ACC112 (cell line): ENCODE results near the gene ACTC1.
"Not testable (repeated sequence)": the region's sequence is repeated elsewhere in the genome, so short reads cannot be mapped to it uniquely, and the experiment has no call there.

Experiments used
- H2AFZ ChIP-seq: fragments of 200-600 bp; sonication (generic); one replicate; pipeline ENCODE4 v1.6.0; 2017; ENCODE audit warnings: antibody characterized with exemption, low read length; ENCODE audit not compliant: unreplicated experiment
- H3K27ac ChIP-seq: fragments of 200-600 bp; sonication (generic); 2 replicates; pipeline ENCODE4 v1.5.1; 2014; ENCODE audit warnings: low read depth, mild to moderate bottlenecking, antibody characterized with exemption, low read length, moderate library complexity
- H3K27me3 ChIP-seq: fragments of 200-600 bp; sonication (generic); 2 replicates; pipeline ENCODE4 v1.6.1; 2014; ENCODE audit warnings: mild to moderate bottlenecking, antibody characterized with exemption, low read length, moderate library complexity, mixed read lengths; ENCODE audit not compliant: insufficient read depth
- H3K36me3 ChIP-seq: fragments of 200-600 bp; sonication (generic); 2 replicates; pipeline ENCODE4 v1.6.1; 2016; ENCODE audit warnings: mild to moderate bottlenecking, antibody characterized with exemption, low read length, moderate library complexity, mixed read lengths; ENCODE audit not compliant: insufficient read depth
- H3K4me1 ChIP-seq: fragments of 200-600 bp; sonication (generic); one replicate; pipeline ENCODE4 v1.6.1; 2016; ENCODE audit warnings: low read length, mixed read lengths; ENCODE audit not compliant: insufficient read depth, unreplicated experiment, control insufficient read depth
- H3K4me3 ChIP-seq: fragments of 200-600 bp; sonication (generic); 2 replicates; pipeline ENCODE4 v1.5.1; 2014; ENCODE audit warnings: mild to moderate bottlenecking, low read depth, low read length
- H3K79me2 ChIP-seq: fragments of 200-600 bp; sonication (generic); one replicate; pipeline ENCODE4 v1.6.0; 2016; ENCODE audit warnings: low read length; ENCODE audit not compliant: control insufficient read depth, unreplicated experiment, insufficient read depth

The ACTC1 gene

DNA sequence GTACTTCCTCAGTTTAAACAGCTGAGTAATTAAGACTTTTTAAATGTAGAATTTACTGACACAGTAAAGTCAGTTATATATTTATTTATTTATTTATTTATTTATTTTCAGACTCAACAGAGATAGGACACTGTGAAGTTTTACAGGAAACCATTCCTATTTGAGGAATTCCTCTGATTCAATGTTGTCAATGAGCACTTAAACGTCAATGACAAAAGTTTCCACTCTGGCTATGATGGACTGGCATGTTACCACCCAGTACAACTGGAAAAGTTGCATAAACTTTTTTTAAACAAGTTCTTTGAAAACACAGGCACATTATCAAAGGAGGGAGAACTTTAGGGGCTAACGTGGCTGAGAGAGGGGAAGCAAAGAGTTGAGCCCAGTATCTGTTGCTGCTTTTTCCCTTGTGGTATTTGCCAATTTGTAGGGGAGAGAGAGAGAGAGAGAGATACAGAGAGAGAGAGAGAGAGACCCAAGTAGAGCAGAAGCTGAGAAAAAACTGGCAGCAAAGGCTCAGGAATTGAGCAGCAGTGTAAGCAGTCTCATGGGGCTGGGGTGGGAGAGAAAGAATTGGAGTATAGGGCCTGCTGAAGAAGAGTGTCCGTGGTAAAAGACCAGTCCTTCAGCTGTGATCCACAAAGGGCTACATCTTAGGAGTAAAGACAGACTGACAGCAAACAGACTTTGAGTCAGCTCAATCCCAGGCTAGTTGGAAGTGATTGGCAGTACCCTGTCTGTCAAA is 18.3 kb upstream of the ACTC1 start:
- no peak overlapping the region for H2AFZ ChIP-seq
- H3K27ac ChIP-seq = no peak overlapping the region

DNA sequence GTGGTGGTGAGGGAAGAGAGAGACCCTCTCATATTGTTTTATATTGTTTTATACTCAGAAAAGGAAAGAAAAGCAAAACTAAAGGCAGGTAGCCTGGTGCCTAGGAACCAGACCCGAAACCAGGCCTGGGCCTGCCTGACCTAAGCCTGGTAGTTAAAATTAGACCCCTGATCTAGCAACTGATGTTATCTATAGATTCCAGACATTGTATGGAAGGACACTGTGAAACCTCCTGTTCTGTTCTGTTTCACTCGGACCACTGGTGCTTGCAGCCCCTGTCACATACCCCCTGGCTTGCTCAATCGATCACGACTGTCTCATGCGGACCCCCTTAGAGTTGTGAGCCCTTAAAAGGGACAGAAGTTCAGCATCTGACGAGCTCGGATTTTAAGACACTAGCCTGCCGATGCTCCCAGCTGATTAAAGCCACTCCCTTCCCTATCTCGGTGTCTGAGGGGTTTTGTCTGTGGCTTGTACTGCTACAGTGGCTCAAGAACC is 17.6 kb upstream of the ACTC1 start:
- not testable (repeated sequence) for H3K27me3 ChIP-seq, H2AFZ ChIP-seq, H3K36me3 ChIP-seq, H3K79me2 ChIP-seq, H3K4me3 ChIP-seq
- peaks cover 39% of the 10 kb centered on the region for H3K4me1 ChIP-seq
- peak overlapping the region; percentile 95; the same call in 1 of the 2 replicates for H3K27ac ChIP-seq

More for the DNA sequence above, 18.3 kb upstream of the ACTC1 start:
- Histone ChIP-seq H3K4me3 (no peak overlapping the region), H3K36me3 (no peaks in the 10 kb centered on the region), H3K4me1 (peaks cover 39% of the 10 kb centered on the region), H3K27me3 (no peaks in the 10 kb centered on the region), H3K79me2 (no peaks in the 10 kb centered on the region)

DNA sequence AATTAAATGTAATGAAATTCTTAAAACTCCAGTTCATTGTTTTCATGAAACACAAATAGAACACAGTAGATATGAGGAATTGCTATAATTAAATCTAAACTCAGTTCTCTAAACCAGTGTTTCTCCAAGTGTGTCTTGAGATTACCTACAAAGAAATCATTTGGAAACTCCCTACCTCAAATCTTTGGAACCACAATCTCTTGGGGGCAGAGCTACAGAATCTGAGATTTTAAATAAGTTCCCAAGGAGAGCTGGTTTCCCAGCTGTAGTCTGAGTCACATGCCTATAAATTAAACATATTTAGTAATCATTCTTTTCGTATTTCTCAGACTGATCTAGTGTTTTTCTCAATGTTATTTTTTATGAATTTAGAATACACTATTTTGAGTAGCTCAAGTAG is 17.0 kb upstream of the ACTC1 start:
- Histone ChIP-seq H3K27me3 (no peaks in the 10 kb centered on the region), H3K79me2 (no peaks in the 10 kb centered on the region), H3K27ac (peak overlapping the region; percentile 95), H3K36me3 (no peaks in the 10 kb centered on the region), H3K4me1 (peaks cover 39% of the 10 kb centered on the region), H2AFZ (no peak overlapping the region), H3K4me3 (no peak overlapping the region)

DNA sequence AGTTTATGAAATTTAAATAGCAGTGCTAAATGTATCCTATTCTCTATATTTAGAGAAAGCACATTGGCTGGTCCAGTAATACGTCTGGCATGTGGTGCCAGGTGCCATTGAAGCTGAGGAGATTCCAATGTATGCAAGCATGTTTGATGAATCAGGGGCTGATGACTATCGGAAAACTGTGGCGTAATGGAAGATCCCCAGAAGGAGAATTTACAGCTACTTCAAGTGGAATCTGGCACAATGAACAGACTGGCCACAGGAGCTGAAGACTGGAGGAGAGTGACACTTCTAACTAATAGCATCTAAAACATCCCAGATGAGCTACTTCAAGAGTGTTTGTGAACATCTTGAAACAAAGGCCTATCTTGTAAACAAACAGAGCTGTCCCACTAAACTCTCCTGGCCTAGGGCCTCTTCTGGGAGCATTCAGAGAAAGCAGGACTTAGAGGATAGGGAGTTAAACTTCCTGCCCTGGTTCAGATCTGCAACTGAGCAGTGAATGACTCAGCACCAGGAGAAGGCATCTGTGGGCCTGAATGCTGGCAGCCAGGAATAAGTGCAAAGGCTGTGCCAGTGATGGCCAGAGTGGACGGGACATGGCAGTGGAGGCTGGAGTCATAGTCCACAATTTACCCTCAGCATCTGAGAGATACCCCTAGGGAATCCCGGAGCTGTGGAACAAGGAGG is 15.2 kb upstream of the ACTC1 start:
- Histone ChIP-seq H3K27me3 (no peaks in the 10 kb centered on the region), H3K79me2 (no peaks in the 10 kb centered on the region), H2AFZ (peak overlapping the region; percentile 35), H3K4me3 (no peak overlapping the region), H3K4me1 (peaks cover 35% of the 10 kb centered on the region), H3K36me3 (no peaks in the 10 kb centered on the region), H3K27ac (peak overlapping the region; percentile 95)

DNA sequence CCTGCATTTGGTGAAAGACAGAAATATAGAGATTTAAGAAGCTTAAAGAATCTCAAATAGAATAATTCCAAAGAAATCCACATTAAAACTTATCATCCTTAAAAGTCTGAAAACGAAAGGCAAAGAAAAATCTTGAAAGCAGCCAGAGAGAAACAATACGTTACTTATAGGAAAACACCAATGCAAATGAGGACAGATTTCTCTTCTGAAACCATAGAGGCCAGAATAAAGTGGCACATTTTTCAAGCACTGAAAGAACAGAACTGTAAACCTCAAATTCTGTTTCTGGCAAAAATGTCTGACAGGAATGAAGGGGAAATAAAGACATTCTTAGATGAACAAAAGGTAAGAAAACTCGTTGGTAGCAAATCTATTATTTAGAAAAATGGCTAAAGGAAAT is 13.8 kb upstream of the ACTC1 start:
- Histone ChIP-seq H3K36me3 (no peaks in the 10 kb centered on the region), H3K27ac (peak overlapping the region; percentile 95; the same call in 1 of the 2 replicates), H3K4me1 (peaks cover 33% of the 10 kb centered on the region), H3K27me3 (no peaks in the 10 kb centered on the region), H2AFZ (no peak overlapping the region), H3K79me2 (no peaks in the 10 kb centered on the region), H3K4me3 (no peak overlapping the region)

DNA sequence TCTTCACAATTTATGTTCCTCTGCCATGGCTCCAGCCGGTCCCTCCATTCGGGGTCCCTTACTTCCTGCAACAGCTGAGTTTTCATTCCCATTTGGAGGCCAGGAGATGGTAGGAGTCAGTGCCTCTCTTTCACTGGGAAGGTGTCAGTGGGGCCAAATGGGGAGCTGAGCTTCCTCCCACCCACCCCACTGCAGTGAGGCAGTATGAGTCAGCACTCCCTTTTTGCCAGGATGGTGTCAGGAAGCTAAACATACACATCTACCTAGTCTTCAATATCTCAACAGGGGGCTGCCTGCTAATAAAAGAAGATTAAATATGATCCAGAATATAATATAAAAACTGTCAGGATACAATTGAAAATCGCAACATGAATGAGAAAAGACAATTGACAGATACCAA is 12.7 kb upstream of the ACTC1 start:
- Histone ChIP-seq H3K79me2 (no peaks in the 10 kb centered on the region), H3K27me3 (no peaks in the 10 kb centered on the region), H3K36me3 (no peaks in the 10 kb centered on the region), H3K27ac (no peak overlapping the region), H3K4me1 (peaks cover 32% of the 10 kb centered on the region), H2AFZ (no peak overlapping the region), H3K4me3 (no peak overlapping the region)

DNA sequence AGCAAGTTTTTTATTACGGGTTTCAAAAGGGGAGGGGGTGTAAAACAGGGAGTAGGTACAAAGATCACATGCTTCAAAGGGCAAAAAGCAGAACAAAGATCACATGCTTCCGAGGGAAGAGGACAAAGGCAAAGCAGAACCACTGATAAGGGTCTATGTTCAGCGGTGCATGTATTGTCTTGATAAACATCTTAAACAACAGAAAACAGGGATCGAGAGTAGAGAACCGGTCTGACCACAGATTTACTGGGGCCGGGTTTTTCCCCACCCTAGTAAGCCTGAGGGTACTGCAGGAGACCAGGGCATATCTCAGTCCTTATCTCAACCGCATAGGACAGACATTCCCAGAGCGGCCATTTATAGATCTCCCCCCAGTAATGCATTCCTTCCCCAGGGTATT is 11.9 kb upstream of the ACTC1 start:
- not testable (repeated sequence) for H3K27ac ChIP-seq, H3K27me3 ChIP-seq, H2AFZ ChIP-seq, H3K79me2 ChIP-seq, H3K4me3 ChIP-seq, H3K36me3 ChIP-seq
- H3K4me1 ChIP-seq = peaks cover 25% of the 10 kb centered on the region

DNA sequence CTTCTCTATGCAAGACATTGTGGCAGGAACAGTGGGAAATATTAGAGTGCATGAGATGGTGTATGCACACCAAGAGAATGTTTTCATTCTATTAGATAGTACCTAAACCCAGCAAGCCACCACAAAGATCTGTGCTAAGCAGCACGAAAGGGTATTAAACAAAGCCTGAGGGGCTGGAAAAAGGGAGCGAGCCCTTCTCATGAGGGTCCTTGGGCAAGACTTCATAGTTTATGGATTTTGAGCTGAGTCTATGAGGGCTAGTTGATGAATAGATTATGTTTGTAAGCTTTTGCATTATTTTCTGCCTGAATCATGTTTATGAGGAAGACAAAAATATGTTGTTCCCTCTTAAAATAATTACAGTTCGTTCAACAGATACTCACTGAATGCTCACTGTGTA is 9.4 kb upstream of the ACTC1 start:
- Histone ChIP-seq H2AFZ (no peak overlapping the region), H3K4me3 (no peak overlapping the region), H3K27me3 (no peaks in the 10 kb centered on the region), H3K36me3 (no peaks in the 10 kb centered on the region), H3K27ac (no peak overlapping the region), H3K4me1 (peaks cover 4% of the 10 kb centered on the region), H3K79me2 (no peaks in the 10 kb centered on the region)

DNA sequence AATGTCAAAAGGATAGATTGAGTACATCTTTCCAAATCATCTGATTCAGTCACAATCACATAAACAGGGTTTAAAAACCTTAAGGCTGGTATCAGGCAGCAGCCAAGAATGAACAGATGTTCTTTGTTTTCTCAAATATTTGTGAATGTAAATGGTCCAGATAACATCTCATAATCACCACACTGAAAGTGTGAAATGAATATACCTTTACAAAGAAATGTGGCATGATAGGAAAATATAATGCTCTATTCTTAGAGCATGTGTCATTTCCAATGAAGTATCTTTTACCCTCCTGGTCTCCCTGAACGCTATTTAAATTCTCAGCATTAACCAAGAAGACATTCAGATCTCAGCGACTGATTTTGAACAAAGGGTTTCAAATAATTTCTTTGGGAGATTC is 8.8 kb upstream of the ACTC1 start:
- Histone ChIP-seq H3K27ac (no peak overlapping the region), H3K27me3 (no peaks in the 10 kb centered on the region), H2AFZ (no peak overlapping the region), H3K4me3 (no peak overlapping the region), H3K79me2 (no peaks in the 10 kb centered on the region), H3K4me1 (peaks cover 9% of the 10 kb centered on the region), H3K36me3 (no peaks in the 10 kb centered on the region)

DNA sequence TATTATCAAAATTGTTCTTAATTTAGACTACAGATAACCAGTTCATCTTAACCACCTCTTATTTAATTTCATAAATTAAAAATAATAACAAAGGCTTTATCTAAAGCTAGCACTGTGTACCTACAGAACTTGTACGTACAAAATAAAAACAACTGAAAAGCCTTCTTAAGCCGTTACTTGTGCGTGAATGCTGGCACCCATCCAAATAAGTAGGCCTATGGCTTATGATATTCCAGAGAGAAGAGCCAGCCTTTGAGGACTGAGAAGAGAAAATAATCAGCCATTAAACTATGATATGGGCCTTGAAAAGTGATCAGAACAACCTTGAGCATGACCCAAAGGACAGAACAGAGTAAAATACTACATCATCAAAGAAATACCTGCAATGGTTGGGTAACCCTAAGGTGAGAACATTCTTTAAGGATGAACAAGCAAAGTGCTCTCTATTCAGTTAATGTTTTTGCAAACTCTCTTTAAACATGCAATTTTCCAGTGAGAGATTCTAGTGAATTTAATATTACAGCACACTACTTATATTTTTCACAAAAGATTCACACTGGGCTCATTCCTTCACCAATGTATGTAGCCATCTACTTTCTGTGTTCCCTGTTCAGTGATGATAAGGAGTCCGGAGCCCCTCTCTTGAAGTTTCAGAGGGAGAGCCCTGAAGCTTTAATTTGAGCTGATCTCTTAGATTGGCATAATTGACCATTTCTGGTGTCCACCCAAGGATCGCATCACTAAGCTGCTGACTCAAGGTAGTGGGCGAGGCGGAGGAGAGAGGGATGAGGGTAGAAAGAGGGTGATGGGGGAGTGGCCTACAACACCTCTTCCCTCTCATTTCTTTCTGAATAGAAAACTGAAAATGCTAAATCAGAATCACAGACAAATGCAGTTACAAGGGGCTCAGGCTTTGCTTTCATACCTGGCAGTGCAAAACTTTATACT is 7.7 kb upstream of the ACTC1 start:
- Histone ChIP-seq H3K27ac (no peak overlapping the region), H3K79me2 (no peaks in the 10 kb centered on the region), H3K4me3 (no peak overlapping the region), H3K36me3 (no peaks in the 10 kb centered on the region), H3K27me3 (no peaks in the 10 kb centered on the region), H2AFZ (no peak overlapping the region), H3K4me1 (peaks cover 13% of the 10 kb centered on the region)
